Hematopoietic multipotent progenitor cell (in vitro differentiated cells): ENCODE results near the gene RFC3. TPM values are rescaled to one million over a fixed set of nuclear protein-coding genes. Genes with fewer than 3 reads are reported as not detected.
"Not testable (repeated sequence)": the region's sequence is repeated elsewhere in the genome, so short reads cannot be mapped to it uniquely, and the experiment has no call there.

Experiments used
- DNase-seq, 3 donors: peaks; one replicate each; pipeline ENCODE4 v3.0.0-alpha.2; 2011 to 2015; ENCODE audit warnings: low read depth in 2 of 3, low spot score in 2 of 3
- total RNA-seq: library from RNA; depleted of rRNA; stranded (reverse); fragments of >200 nt; gene quantifications from one replicate; pipeline ENCODE4 v1.2.3, GENCODE V29; 2012

The RFC3 gene
- total RNA-seq, 1 donor = 7.0 TPM

DNA sequence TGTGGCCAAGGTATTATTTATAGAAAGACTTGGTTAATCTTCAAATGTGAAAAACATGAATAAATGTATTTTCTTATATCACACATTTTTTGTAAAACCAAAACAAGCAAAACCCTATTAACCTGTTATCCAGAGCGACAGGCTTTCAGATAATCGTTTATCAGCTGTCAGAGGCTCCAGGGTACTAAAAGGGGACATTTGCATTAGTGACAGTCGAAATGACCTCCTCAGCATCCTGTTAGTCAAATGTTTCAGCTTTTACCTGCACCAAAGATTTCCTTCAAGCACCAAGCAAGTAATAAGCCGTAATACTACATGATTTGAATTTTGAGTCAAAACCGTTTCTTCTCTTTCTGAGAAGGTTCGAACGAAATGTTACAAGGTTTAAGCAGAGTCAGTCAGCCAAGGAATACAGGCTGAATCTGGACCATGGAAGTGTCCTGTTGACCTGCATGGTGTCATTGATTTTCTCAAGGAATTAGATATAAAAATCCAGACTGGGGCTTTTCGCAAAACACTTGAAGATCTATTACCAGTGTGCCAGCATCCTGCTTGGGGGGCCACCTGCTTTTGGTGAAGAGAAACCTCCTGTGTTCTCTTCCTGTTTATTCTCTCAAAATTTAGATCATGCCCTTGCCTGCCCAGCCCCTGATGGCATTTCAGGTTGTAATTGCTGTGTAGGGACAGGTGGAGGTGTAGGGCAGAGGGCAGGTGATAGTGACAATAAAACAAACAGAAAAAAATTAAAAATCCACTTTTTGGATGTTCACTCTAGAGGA is 11.3 kb upstream of the RFC3 start:
- no peak for DNase-seq

DNA sequence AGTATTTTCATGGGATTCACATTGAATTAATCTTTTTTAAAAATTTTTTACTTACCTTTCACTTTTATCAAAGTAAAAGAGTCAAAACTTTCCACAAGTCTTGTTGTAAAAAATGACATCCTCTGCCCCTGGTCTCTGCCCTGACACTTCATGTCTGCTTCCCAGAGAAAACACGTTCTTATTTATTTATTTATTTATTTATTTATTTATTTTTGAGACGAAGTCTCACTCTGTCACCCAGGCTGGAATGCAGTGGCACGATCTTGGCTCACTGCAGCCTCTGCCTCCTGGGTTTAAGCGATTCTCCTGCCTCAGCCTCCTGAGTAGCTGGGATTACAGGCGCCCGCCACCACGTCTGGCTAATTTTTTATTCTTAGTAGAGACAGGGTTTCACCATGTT is 5.1 kb upstream of the RFC3 start:
- not testable (repeated sequence) for DNase-seq

DNA sequence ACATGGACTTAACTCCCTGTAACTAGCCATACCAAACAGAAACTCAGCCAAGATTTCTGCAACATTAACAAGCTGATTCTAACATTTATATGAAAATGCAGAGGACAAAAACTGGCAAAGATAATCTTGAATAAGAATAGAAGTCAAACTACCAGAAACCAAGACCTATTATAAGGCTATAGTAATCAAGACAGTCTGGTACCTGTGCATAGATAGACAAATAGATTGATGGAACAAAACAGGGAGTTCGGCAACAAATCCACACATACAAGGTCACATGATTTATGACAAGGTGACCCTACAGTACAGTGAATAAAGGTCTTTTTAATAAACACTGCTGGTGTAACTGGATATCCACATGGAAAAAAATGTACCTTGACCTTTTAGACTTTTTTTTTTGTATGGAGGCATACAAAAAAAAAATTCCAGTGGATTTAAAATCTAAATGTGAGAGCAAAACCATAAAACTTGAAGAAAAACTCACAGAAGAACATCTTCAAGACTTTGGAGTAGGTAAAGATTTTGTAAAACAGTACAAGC is 2.9 kb upstream of the RFC3 start:
- DNase-seq = no peak

DNA sequence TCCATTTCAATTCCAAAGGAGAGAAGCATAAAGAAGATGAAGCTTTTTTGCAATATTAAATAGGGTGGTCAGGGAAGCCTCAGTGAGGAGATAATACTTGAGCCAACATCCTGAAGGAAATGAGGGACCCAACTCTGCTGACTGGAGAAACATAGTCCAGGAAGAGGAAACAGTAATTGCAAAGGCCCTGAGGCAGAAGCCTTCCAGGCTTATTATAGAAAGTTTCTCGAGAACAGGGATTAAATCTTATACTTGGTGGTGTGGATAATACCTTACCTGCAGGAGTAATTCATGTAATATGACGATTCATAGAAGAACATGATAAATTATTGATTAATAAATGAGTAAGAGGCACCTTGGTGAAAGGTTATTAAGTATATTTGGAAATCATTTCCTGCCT is 1.0 kb upstream of the RFC3 start:
- DNase-seq = no peak

DNA sequence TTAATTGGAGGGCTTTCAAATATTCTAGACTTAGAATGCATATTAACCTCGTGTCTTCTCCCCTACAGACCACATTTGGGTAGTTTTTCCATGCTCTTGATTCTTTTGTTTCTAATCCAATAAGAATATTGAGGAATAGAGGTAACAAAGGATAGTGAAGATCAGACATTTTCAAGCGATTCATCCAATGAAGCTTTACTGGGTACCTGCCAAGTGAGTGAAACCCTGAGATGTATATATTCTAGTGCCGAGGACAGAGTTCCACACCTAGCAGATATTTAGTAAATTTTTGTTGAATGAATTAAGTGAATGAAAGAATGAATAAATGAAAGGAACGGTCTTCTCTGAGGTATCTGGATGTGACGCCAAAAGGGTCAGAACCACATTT is 442 bp upstream of the RFC3 start:
- no peak for DNase-seq

DNA sequence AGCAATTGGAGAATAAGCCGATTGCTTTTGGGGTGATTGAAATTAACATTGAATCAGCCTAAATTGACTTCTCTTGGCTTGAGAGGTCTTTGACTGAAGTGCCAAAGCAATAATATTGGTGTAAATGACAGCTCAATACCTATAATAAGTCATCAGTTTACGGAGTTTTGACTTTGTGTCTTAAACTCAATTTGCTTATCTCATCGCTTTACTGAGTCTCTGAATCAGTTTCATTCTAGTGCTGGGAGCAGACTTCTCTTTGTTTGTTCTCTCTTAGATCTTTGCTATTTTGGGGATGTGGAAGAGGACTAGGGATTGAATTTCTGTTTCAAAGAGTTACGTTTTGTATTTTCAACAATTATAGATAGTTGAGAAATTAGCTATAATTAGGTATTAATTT is 7.1 kb downstream of the RFC3 start:
- no peak for DNase-seq

DNA sequence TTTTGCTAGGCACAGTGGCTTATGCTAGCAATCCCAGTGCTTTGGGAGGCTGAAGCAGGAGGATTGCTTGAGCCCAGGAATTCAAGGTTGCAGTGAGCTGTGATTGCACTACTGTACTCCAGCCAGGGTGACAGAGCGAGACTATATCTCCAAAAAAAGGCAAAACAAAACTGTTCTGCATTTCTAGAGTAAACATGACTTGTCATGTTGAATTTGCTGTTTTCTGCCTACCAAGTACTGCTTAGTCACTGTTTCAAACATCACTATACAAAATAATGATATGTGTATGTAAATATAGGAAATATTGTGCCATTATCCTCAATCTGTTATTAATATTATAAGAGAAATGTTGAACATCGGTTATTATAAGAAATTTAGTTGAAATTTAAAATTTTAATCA is 9.2 kb downstream of the RFC3 start:
- no peak for DNase-seq

DNA sequence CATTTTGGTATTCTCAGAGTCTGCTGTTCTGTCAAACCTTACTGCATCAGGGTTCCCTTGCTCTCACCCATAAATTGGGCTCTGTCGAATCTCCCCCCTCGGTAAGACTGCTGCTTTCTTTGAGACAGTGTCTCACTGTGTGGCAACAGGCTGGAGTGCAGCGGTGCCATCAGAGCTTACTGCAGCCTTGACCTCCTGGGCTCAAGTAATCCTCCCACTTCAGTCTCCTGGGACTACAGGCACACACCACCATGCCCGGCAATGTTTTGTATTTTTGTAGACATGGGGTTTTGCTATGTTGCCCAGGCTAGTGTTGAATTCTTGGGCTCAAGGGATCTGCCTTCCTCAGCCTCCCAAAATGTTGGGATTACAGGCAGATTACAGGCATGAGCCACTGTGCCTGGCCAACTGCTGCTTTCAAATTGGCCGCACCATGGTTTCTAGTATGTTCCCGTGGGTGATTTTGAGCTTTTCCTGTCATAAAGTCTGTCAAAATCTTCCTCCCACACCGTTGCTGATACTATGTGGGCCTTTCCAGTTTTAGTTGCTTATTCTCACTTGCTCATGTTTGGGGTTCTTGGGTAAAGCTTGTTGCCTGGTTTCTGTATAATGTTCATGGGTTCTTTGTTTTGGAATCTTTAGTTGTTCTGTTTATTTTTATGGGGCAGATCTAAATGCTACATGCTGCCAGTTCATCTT is 10.6 kb downstream of the RFC3 start:
- DNase-seq = no peak

DNA sequence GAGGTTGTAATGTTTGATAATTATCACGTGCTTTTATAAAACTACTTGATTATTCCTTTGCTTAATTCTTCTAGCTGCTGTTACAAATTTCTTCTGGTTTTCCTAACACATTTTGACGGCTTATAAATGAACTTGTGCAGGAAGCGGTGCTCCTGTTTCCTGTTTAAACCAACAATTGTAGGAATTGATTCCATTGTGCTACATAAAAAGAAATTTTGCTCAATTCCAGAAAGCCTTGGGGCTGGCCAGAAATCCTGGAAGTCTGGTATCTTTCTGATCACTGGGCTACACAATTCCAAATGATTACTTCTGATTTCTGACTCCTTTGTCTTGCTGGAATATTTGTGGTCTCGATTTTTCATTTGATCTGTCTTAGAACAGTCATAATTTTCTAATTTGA is 14.9 kb downstream of the RFC3 start:
- DNase-seq = no peak

DNA sequence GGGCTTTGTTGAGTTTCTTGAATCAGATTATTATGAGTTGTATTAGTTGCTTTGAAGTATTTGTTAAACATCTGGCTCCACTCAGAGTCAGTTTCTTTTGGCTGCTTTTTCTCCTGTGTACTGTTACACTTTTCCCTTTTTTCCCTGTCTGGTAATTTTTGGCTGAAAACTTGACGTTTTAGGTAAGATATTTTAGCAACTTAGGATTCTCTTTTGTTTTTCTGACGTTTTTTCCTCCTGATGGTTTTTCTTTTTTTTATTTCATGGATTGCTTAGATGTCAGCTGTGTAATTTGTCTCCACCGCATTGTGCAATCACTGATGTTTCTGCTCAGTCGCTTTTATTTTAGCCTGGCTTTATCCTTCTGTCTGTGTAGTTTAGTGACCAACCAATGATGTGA is 20.7 kb downstream of the RFC3 start:
- DNase-seq = no peak

DNA sequence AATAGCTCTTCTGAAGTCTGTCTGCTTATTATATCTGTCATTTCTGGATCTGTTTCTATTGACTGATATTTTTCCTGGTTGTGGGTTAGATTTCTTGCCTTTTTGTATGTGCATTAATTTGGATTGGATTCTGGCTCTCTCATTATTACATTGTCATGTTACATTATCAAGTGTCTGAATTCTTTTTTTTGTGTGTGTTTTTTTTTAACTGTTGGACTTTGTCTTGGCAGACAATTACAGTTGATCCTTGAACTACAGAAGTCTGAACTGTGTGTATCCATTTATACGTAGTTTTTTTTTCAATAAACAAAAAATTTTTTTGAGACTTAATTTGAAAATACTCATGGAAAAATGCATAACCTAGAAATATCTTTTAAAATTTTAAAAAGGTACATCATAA is 22.5 kb downstream of the RFC3 start:
- no peak for DNase-seq

DNA sequence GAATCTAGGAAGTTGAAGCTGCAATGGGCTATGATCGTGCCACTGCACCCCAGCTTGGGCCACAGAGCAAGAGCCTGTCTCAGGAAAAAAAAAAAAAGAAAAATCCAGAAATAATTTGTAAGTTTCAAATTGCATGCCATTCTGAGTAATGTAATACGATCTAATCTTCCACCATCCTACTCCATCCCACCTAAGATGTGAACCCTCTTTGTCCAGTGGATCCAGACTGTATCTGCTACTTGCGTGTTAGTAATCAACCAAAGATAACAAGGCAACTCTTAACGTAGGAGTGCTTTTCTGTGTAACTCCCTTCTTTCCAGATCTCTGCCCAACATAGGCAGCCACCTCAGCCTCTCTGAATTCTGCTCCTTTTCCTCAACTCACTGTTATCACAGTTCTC is 24.3 kb downstream of the RFC3 start:
- no peak for DNase-seq

DNA sequence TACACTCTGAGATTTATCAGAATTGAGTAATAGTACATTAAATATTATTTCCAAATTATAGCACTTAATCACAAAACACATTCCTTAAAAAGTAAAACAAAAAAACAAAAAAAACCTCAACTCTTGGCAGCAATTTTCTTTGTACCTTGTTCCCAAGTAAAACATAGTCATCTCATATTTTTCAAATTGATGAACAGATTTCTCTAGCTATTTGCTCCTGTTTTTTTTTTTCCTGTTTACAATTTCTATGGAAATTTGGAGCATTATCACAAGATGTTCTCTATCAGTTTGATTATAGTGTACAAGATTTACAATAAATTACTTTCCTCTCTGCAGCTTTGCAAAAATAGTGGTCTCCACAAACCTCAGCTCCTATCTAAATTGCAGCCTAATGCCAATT is 25.0 kb downstream of the RFC3 start:
- no peak for DNase-seq

DNA sequence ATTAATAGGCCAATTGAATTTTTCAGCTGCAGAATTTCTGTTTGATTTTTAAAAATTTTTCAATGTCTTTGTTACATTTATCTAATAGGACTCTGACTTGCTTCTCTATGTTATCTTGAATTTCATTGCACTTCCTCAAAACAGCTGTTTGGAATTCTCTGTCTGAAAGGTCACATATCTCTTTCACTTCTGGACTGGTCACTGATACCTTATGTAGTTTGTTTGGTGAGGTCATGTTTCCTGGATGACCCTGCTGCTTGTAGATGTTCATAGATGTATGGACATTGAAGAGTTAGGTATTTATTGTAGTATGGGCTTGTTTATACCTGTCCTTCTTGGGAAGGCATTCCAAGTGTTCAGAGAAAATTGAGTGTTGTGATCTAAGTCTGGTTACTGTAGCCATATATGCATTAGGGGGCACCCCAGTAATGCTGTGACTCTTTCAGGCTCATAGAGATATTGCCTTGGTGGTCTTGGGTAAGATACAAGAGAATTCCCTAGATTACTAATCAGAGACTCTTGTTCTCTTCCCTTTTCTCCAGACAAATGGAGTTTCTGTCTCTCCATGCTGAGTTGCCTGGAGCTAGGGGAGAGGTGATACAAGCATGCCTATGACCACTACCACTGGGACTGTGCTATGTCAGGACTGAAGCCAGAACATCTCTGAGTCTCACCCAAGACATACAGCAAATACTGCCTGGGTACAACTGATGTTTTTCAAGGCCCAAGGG is 27.8 kb downstream of the RFC3 start:
- DNase-seq = no peak

DNA sequence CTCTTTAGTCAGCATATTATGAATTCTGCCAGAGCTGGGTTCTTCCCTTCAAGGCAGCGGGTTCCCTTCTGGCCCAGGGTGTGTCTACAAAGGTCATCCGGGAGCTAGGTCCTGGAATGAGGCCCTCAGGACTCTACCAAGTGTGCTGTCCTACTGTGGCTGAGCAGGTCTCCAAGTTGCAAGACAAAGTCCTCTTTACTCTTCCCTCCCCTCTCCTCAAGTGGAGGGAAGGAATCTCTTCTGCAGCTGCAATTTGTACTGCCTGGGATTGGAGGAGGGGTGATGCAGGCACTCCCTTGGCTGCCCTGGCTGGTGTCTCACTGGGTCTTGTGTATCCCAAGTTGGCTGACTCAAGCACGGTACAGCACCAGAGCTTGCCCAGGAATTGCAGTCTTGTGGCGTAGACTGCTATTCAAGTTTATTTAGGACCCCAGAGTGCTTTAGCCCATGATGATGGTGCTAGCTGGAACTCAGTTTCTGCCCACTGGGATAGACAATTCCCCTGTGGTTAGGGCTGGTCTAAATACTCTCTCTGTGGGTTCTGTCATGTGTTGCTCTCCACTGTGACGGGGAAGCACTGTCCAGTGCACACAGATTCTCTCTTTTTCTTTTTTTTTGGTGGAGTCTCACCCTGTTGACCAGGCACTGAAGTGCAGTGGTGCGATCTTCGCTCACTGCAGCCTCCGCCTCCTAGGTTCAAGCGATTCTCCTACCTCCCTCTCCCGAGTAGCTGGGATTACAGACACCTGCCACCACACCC is 28.5 kb downstream of the RFC3 start:
- DNase-seq = no peak

DNA sequence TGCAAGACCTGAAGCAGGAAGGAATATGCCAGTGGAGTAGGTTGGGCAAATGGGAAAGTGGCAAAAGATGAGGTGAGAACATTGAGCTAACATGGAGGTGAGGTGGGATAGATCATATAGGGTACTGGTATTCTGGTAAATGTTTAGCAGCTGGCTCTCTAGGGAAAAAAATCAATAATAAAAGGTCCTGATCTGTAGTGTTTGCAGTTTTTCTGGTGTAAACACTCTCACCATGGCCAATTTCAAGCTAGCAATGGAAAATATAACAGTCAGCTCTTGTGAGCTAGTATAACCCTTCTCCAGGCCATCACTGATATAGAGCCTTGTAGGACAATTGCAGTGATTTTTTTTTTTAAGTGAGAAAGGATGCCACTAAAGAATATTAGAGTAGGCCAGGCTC is 31.3 kb downstream of the RFC3 start:
- no peak for DNase-seq

DNA sequence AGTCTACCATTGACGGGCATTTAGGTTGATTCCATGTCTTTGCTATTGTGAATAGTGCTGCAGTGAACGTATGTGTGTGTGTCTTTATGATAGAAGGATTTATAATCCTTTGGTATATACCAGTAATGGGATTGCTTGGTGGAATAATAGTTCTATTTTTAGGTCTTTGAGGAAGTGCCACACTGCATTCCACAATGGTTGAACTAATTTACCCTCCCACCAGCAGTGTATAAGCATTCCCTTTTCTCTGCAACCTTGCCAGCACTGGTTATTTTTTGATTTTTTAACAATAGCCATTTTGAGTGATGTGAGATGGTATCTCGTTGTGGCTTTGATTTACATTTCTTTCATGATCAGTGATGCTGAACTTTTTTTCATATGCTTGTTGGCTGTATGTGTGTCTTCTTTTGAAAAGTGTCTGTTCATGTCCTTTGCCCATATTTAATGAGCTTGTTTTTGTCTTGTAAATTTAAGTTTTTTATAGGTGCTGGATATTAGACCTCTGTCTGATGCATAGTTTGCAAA is 37.5 kb downstream of the RFC3 start:
- no peak for DNase-seq

DNA sequence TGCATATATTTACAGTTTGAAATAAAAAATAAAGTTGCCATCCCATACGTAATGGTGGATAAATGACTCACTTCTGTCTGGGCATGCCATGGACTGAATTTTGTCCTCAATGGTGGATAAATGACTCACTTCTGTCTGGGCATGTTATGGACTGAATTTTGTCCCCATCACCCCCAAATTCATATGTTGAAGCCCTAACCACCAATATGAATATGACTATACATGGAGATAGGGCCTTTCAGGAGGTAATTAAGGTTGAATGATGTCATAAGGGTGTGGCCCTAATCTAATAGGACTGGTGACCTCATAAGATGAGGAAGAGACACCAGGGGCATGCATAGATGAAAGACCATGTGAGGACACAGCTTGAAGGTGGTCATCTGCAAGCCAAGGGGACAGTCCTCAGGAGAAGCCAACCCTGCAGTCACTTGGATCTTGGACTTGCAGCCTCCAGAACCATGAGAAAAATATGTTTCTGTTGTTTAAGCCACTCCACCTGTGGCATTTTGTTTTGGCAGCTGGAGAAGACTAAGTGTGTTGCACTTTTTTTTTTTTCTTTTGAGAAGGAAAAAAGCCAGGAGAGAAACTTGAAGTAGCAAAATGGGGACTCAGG is 41.8 kb downstream of the RFC3 start:
- no peak for DNase-seq

DNA sequence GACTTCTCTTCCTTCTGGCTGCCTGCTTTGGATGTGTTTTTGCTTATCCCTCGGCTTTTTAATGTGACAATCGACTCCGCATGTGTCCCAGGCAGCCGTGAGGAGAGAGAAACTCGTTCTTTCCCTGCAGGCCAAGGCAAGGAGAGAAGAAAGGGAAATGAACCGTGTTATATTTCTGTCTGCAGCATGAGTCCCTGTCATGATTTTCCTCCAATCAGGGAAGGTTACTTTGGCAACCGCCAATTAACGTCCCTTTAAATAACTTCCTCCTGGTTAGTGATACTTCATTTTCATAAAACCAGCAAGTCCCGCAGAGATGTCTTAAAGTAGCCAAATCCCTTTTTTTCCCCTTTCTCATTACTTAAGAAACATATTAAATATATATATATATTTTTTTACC is 42.6 kb downstream of the RFC3 start:
- no peak for DNase-seq

DNA sequence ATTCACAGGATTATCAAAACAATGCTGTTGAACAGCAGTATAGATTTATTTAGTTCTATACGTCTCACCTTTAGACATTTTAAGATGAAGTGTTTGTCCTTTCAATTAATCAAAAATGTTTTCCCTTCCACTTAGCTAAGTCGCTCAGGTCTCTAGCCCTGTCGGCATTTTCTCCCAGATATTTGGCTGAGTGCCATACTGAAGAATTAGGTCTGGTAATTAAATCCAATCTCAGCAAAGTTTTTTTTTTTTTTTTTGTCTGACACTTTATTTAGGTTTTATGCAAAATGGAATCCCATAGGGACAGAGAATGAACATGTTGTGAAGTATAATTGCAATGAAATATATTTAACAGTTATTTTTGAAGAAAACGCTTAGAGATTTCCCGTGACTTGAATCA is 44.1 kb downstream of the RFC3 start:
- DNase-seq = no peak
